Hematopoietic multipotent progenitor cell treated with erythropoietin and hydrocortisone succinate and interleukin-3 and kit ligand, for 8 days (in vitro differentiated cells): ENCODE results near the gene SLC17A7.

ENCODE experiments used
- DNase-seq: peaks from one replicate; pipeline ENCODE4 v3.0.0-alpha.2; 2015

The SLC17A7 gene

GRCh38 chr19:49425922-49426592 is 15.3 kb downstream of the SLC17A7 start:
- no peak for DNase-seq

- no peak for DNase-seq
Observed at GRCh38 chr19:49425178-49425577, 16.1 kb downstream of the SLC17A7 start, which contains the start of gene GFY. Gene GFY, plus strand, starts transcription at chr19:49425388. Its CDS starts 1,043 bp downstream, at chr19:49426431.

DNA sequence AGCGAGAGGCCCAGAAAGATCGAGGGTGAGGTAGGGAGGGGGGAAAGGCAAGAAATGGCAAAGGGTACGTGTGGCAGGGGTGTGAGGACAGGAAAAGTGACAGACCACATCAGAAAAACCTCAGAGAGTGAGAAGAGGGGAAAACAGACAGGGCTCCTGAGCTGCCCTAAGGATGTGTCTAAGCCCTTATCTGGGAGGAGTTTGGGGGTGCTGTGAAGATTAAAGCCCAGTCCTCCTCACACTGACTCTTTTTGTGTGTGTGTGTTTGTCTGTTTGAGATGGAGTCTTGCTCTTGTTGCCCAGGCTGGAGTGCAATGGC is 17.4 kb downstream of the SLC17A7 start:
- no peak for DNase-seq

GRCh38 chr19:49423071-49423984 is 18.0 kb downstream of the SLC17A7 start, which contains the start of gene PTH2:
Gene PTH2, minus strand, starts transcription at chr19:49423441. Its CDS starts 102 bp downstream, at chr19:49423339.
- no peak for DNase-seq

GRCh38 chr19:49422407-49423070 is 18.8 kb downstream of the SLC17A7 start:
- DNase-seq, result peak; percentile 26

GRCh38 chr19:49421878-49422202 is 19.5 kb downstream of the SLC17A7 start:
- no peak for DNase-seq

GRCh38 chr19:49421039-49421877 is 20.1 kb downstream of the SLC17A7 start:
- DNase-seq, result peak; percentile 54

GRCh38 chr19:49420227-49420626 is 21.1 kb downstream of the SLC17A7 start:
- DNase-seq, result no peak

DNA sequence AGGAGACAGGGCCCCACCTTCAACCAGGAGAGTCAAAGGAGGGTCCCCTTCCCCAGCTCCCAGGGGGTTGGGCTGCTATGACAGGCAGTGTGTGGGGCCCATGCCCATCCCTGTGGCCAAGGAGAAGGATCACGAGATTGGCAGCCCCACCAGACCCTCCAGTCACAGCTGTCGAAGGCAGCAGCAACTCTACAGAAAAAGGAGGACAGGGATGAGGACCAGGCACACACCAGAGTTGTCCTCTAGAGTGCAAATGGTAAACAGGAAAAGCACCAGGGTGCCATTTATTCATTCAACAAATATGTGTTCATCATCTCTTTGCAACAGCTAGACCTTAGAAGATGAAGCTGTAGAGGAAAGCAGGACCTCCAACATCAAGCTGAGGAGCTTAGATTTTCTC is 22.2 kb downstream of the SLC17A7 start:
- no peak for DNase-seq

GRCh38 chr19:49418511-49418910 is 22.8 kb downstream of the SLC17A7 start:
- no peak for DNase-seq

DNA sequence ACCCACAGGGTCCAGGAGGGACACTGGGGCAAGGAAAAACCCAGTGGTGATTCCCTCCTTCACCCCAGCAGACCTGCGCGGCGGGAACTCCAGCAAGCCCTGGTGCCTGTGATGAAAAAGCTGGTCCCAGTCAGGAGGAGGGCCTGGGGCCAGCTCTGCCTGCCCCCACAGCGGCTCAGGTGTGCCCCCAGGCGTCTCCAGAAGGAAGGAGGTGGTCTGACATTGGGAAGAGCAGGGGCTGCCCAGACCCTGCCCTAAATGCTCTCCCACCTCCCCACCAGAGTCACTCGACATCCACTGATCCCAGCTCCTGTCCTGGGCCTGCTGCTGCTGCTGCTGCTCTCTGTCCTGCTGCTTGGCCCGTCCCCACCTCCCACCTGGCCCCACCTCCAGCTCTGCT is 24.2 kb downstream of the SLC17A7 start:
- DNase-seq, result no peak

DNA sequence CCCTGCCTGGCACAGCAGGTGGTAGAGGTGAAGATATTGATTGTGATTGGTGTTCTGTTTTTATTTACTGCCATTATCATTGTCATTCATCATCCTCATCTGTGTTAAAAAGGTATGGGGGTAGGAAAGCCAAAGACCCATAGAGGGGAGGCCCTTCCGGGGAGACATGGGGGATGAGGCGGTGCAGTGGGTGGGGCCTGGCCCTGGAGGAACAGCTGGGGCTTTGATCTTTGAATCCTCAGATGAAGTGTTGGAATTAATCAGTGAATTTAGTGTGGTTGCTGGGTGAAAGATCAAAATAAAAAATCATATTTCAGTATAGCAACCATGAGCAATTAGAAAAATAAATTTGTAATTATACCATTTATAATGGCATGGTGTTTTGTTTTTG is 25.5 kb downstream of the SLC17A7 start:
- DNase-seq, result no peak

DNA sequence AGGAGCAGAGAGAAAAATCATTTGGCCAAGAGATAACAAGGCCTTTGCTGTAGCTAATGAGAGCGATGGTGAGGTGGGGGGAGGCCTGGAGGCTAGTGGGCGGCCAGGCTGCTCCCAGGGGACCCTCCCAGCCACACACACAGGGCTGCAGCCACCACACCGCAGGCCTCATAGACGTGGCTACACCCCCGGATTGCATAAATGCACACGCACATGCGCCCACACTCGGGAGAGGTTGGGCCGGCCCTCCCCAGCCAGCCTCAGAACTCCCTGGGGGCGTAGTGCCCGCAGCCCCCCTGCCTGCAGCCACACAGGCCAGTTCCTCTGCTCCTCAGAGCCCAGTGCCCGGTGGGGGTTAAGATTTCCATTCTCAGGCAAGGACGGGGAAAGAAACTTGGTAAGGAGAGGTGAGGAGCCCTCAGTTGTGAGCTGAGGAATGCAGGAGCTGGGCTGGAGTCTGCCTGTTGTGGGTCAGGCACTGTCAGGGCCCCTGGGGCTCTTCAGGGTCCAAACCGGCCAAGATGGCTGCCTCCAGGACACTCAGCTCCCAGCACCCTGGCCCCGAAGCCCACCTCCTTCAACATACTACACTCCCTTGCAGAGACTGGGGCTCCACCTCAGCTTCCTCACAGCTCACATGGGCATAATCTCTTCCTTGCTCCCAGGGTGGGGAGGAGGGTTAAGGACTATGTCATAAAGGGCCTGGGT is 26.1 kb downstream of the SLC17A7 start:
- no peak for DNase-seq

DNA sequence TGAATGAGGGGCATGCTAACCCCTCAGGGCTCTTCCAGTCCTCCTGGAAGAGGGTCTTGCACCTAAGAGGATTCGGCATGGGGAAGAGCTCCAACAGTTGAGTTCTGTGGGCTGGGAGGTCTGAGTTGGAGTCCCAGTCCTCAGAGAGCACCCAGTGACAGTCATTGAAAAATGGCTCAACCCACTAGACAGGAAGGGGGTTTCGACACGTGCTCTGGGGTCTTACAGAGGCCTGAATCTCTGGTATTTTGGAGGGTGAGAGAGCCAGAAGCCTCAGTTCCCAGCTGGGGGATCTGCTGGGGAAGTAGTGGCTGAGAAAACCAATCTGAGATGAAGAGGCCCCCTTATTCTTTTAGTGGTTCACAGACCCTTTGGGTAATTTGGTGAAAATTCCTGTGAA is 27.1 kb downstream of the SLC17A7 start:
- DNase-seq, result no peak

- DNase-seq, result no peak
Observed at GRCh38 chr19:49413348-49413747, 28.0 kb downstream of the SLC17A7 start.

DNA sequence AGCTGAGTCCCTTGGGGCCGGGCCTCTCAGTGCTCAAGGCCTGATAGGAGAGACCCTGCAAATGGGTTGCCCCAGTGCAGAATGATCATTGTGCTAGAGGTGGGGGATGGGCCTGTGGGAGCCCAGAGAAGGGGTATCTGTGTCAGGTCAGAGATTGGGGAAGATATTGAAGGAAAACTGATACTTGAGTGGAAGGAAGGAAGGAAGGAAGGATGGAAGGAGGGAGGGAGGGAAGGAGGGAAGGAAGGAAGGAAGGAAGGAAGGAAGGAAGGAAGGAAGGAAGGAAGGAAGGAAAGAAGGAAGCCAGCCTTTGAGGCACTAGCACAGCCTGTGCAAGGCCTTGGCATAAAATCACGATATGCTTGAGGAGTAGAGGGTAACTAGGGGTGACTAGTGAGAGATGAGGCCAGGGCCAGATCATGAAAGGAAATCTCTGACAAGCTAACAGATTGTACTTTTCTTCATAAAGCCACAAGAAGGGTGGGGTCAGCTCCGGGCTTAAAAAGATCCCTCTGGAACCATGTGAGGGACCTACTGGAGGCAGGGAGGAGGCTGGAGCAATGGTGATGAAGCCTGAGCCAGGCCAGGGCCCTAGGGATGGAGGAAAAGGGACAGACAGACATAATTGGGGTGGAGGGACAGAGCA is 29.5 kb downstream of the SLC17A7 start:
- no peak for DNase-seq

DNA sequence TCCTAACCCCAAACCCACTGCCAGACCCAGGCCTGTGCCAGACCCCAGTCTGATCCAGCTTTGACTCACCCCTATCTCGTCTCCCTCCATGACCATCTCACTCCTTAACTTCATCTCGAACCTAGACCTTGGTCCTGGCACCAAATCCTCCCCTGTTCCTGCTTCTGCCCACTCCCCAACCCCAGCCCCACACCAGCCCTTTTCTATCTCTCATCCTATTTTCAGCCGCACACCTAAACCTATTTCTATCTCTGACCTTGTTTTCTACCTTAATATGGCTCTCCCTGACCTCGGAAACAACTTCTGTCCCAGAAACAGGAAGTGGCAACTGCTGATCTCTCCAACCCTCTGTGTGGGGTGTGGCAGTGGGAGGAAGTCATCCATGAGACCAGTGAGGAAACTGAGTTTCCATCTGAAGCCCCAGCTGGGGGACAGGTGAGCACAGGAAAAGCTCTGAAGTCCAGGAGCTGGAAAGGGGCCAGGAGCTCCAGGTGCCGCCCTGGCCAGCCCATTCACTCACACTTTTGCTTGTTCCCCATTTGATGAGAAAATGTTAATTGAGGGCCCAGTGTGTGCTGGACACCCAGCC is 31.8 kb downstream of the SLC17A7 start:
- peak; percentile 25 for DNase-seq

DNA sequence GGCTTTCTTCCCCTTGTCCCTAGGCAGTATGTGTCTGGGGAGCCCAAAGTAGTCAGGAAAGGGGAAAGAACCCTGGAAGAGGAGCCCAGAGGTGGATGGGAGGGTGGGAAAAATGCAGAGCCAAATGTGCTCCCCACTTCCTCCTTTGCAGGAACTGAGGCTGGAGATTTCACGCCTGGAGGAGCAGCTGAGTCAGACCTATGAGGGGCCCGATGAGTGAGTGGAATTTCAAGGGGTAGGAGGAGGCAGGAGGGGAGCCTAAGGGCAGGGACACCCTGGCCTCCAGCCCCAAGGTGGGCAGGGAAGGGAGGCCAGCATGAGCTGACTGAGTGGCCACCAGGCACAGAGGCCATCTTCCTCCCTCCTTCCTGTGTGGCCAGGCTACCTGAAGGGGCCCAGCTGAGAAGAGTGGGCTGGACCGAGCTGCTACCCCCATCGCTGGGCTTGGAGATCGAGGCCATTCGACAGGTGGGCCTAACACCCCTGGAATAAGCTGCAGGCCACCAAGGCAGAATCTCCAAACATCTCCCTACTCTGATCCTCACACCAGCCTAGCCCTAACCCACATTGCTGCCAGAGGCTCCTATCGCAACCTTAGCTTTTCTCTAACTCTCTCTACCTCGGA is 32.4 kb downstream of the SLC17A7 start:
- no peak for DNase-seq

- no peak for DNase-seq
Observed at GRCh38 chr19:49407482-49408015, 33.8 kb downstream of the SLC17A7 start.

GRCh38 chr19:49407079-49407478 is 34.2 kb downstream of the SLC17A7 start:
- DNase-seq, result no peak
